Measurements from ENCODE around the gene CDK18.
A peak's percentile ranks its signal among the peaks of the same experiment; 100 is the strongest.

Gene CDK18

DNA sequence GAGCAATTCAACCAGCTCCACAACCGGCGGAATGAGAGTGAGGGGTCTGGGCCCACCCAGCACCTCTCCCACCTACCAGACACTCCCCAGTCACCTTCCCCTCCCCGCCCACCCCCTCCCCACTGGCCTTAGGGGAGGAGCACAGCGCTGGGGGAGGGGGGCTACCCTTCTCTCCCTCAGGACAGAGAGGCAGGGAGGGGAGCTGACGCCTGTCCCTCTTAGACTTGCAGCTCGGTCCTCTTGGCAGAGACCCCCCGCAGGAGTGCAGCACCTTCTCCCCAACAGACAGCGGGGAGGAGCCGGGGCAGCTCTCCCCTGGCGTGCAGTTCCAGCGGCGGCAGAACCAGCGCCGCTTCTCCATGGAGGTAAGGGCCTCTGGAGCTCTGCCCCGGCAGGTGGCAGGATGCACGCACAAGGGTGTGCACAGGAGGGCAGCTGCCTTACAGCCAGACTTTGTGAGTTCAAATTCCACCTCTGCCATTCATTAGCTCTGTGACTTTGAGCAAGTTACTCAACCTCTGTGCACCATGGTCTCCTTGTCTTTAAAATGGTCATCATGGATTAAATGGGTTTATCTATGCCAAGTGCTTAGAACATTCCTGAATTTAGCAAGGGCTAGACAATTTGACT lies 18.9 kb downstream of the CDK18 start:
- DNase-seq (ENCODE audit: low read depth, low spot score), result no peak

DNA sequence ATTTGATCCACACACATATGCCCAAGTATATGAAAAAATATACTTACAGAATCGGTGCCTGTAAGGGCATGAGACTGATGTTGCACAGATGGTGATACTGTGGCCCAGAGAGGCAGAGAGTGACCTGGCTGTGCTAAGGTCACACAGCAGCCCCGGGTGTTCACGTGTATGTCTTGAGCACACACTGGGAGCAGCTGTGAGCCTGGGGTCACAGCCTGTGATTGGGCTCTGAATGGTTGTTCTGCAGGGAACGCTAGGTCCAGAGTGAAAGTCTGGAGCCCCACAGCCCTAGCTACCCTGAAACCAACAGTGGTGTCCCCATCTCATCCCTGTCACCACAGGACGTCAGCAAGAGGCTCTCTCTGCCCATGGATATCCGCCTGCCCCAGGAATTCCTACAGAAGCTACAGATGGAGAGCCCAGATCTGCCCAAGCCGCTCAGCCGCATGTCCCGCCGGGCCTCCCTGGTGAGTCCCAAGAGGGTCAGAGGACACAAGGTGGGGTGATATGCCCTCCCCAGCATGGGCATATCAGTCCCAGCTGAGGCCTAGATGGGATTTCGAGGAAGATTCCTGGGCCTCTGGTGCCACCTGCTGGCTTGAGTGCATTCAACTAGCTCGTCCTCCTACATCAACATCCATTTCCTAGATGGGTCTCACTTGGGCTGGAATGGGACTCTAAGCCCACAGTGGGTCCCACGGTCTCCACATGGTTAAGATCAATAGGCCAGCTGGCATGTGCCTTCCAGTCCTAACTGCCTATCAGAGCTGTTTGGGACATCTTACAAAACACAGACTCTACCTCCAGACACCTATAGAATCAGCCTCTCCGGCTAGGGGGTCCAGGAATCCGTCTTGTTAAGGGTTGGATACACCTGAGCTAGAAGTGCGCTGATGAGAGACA lies 19.7 kb downstream of the CDK18 start:
- peak; percentile 85 for DNase-seq (ENCODE audit: low read depth, low spot score)

DNA sequence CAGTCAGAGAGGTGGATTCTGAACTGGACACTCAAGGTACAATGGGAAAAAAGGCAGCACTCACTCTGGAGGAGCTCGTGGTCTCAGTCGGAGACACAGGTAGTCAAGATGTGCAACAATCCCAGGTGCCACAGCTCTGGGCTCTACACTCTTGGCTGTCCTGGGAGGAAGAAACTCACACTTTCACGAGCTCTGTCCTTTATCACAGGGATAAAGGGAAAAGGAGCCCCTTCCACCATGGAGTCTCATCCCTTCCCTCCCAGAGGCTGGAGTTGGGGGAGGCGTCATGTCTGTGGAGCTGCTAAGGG lies 20.3 kb downstream of the CDK18 start:
- DNase-seq (ENCODE audit: low read depth, low spot score), result no peak

DNA sequence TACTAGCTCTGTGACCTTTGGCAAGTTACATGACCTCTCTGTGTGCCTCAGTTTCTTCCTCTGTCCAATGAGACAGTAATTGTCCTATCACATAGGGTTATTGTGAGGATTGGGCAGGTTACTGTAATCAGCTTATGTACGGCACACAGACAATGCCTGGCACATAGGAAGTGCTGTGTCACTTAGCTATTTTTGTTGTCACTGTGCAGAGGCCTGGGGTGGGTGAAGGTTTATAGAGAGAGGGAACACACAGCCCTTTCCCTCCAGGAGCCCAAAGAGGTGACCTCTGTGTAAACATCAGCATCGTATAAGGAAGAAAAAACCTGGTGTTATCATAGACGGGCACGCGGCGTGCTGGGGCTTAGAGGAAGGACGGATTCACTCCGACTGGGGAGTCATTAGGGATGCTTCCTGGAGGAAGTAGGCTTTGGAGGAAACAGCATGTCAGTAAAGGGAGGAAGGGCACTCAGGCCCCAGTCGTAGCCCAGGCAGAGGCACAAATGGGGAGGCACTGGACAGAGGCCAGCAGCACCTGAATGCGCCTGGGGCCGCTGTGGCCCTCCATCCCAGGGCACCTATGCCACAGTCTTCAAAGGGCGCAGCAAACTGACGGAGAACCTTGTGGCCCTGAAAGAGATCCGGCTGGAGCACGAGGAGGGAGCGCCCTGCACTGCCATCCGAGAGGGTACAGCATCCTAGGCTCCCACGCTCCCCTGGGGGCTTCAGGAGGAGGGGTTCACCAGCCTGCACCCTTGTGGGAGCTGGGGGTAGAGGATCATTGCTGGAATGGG lies 21.2 kb downstream of the CDK18 start:
- DNase-seq (ENCODE audit: low read depth, low spot score), result no peak

DNA sequence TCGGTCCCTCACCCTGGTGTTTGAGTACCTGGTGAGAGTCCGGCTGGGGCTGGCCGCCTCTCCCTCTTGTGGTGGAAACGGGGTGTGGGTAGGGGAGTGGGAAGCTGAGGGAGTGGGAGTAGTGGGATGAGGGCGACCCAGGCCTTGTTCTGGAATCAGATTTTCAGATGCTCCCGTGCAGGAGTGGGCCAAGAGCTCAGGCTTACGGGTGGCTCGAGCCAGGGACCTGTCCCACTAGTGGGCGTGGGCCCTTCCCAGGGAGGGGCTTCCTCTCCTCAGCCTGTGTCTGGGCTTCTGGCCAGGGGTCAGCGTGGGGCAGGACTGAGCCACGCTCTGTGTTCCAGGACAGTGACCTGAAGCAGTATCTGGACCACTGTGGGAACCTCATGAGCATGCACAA lies 22.0 kb downstream of the CDK18 start:
- DNase-seq (ENCODE audit: low read depth, low spot score), result no peak

DNA sequence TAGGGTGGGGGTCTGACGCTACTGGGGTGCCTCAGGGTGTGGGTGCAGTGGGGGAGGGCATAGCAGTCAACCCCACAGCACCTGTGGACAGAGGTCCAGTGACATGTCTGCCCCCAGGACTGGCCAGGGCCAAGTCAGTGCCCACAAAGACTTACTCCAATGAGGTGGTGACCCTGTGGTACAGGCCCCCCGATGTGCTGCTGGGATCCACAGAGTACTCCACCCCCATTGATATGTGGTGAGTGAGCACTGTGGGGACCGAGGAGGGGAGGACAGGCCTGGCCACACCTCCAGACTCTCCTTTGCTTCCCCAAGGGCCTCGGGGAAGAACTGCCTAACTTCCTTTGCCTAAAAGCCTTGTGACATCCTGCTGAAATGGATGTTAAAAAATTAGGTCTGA lies 23.5 kb downstream of the CDK18 start:
- no peak for DNase-seq (ENCODE audit: low read depth, low spot score)

DNA sequence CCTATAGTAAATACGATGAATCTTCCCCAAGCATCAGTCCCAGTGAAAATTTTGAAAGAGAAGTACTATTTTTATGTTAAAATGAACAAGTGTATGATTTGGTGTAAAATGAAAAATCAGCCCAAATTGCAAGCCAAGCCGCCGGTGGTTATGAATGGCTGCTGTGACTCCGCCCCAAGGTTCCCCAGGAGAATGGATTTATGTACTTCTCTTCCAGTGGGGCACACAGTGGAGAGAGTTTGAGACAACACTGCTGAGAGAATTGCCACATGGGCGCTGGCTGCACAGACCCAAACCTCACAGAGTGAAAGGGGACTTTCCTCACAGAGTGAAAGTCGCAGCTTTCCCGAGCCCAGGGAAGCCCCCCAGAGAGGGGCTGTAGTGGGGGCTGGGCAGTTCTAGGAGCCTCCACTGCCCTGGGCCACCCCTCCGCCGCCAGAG lies 24.0 kb downstream of the CDK18 start:
- DNase-seq (ENCODE audit: low read depth, low spot score), result no peak

DNA sequence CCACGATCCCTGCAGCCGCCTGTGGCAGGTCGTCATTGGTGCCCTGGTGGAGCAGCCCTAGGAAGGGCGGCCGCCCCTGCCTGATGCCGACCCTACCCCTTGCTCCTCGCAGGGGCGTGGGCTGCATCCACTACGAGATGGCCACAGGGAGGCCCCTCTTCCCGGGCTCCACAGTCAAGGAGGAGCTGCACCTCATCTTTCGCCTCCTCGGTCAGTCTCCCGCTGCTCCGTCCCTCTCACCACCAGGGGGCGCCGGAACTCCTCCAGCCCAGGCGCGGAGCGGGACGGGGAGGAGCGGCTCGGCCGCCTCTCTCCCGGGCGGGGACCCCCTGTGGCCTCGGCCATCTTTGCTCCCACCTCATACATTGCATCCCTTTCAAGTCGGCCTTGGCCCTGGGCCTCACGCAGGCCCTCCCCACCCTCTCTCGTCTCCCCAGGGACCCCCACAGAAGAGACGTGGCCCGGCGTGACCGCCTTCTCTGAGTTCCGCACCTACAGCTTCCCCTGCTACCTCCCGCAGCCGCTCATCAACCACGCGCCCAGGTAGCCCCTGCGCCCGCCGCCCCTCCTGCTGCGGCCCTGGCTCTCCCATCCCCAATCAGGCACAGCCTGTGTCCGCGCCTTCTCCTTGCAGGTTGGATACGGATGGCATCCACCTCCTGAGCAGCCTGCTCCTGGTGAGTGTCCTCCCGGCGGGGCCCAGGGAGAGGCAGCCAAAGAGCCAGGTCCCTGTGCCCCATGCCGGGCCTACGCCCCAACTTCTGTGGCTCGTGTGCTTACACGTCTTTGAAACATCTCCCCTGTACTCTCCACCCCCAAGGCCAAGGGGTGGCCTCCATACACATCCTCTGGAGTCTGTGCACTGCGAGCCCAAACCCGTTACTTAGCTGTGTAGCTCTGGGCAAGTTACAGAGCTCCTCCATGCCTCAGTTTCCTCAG lies 24.7 kb downstream of the CDK18 start:
- DNase-seq (ENCODE audit: low read depth, low spot score), result peak; percentile 88

DNA sequence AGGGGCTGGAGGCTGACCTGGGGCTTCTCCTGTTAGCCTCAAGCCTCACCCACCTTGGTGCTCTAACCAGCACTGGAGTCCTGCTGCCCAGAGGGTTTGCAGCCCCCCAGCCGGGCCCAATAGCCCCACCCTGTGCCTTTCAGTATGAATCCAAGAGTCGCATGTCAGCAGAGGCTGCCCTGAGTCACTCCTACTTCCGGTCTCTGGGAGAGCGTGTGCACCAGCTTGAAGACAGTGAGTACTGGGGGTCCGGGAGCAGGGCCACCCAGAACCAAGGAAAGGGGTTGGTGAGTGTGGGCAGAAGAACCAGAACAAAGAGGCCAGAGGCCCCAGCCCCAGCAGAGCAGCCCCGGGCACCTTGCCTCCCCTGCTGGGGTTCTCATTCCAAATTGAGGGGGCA lies 25.6 kb downstream of the CDK18 start:
- no peak for DNase-seq (ENCODE audit: low read depth, low spot score)

DNA sequence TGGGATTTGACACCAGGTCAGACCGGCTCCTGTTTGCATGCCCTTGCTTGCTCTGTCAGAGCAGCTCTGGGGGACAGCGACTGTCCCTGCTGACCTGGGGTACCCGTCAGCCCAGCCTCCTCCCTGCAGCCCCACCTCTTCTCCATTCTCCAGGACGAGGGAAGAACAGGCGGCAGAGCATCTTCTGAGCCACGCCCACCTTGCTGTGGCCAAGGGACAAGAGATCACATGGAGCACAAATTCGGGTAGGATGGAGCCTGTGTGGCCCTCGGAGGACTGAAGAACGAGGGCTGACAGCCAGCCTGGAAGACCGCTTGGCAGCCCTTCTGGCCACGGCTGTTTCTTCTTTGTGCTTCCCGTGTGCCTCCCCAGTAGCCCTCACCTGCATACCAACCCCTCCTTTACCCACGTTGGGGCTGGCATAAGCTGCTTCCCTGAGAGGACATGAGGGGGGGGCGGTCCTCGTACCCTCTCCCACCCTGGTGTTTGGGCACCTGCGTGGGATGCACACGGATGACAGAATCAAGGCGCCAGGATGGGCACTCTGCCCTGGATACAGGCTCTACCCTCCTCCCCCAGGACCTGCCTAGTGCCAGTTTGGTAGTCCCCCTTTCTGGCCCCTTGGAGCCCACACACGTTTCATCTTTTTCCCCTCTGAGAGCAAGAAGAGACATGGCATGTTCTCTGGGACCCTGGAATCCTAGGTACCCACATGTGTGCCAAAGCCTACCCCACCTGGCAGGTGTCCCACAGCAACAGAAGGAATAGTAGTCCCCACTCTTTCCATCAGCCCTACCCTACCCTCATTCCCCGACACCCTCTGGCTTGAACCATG lies 26.9 kb downstream of the CDK18 start:
- no peak for DNase-seq (ENCODE audit: low read depth, low spot score)

DNA sequence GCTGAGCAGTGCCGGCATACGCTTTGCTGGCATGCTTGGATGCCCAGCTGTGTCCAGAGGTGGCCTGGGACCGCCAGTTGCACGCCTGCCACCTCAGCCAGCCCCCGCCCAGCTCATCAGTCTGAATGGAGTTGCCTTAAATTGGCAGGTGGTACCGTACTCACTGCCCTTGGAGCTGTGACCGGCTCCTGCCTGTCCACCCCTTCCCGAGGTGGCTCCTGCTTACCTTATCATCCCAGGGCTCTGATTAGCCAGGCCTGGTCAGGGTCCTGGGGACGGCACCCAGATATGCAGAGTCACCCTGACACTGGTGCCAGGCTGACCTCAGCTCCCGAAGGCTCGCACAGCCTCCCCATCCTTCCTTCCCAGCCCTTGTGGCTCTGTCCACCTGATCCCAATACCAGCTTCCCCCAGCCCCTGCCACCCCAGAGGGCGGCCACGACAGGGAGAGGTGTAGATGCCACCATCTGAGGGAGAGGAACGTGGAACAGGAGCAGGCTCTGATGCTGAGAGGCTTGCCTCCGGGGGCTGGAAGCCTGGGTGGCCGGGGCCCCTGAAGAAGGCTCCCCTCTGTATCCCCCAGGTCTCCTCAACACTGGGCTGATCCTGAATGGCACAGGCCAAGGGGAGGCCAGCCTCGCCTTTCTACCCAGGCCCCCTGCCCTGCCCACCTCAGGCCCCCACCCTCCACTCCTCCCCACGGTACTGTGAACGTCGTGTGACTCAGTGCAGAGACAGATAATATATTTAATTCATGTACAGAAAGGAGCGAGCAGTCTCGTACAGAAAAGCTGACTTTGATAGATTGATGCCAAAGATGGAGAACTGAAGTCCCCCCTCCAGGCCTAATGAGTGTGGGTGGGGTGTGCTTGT lies 27.8 kb downstream of the CDK18 start:
- no peak for DNase-seq (ENCODE audit: low read depth, low spot score)

DNA sequence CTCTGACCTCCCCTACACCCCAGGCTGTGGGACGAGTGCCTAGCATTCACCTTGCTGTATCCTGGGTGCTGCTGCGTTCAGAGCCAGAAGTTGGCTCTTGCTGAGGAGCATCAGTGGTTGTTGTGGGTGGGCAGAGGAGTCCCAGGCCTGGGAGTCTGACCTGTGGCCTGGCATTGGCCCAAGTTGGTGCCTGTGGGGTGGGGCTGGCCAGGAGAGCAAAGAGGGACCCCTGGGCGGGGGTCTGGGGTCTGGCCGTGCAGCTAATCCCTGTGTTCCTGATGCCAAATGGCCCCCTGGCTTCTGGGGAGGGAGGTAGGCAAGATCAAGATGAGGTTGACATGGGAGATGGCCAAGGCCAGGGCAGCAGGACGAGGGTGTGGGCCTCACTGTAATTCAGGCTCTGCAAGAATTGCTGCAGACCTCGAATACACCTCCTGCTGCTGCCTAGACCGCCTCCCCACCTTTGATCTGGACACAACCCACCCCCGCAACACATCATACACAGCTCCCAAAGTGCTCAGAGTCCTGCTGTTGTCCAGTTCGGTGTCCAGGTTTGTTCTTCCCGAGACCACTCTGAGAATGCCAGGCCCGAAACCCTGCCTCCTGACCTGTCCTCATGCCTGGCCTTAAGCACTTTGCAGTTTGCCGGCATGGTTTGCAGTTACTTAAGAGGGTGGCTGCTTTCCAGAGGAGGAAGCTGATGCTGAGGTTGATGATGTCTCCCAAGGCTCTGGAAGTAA lies 28.7 kb downstream of the CDK18 start:
- DNase-seq (ENCODE audit: low read depth, low spot score), result no peak

DNA sequence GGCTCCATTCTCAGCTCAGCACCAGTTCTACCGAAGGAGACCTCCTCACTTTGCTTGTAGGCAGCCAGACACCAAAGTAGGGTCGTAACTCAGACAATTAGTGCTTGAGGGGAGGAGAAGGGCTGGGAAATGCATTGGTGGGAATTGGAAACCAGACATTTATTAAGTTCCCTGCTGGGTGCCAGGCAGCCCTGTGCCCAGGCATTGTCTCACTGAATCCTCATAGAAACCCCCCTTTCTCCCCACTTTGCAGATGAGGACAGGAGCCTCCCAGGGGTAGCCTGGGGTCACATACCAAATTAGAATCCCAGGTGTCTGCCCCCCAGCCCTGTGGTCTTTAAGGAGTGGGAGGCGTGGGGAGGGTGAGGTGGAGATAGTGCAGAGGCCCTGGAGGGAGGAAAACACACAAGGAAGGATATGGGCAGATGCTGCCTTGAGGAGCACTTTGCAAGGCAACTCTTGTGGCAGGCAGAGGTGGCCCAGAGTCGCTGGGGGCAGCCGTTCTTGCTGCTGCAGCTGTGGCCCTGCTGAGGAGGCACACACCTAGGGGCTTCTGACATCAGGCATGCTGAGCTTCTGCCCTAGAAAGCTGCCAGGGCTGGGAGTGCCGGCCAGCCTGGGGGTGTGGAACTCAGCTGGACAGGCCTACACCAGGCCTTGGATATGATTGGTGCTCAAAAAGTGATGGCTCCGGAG lies 29.4 kb downstream of the CDK18 start:
- no peak for DNase-seq (ENCODE audit: low read depth, low spot score)

DNA sequence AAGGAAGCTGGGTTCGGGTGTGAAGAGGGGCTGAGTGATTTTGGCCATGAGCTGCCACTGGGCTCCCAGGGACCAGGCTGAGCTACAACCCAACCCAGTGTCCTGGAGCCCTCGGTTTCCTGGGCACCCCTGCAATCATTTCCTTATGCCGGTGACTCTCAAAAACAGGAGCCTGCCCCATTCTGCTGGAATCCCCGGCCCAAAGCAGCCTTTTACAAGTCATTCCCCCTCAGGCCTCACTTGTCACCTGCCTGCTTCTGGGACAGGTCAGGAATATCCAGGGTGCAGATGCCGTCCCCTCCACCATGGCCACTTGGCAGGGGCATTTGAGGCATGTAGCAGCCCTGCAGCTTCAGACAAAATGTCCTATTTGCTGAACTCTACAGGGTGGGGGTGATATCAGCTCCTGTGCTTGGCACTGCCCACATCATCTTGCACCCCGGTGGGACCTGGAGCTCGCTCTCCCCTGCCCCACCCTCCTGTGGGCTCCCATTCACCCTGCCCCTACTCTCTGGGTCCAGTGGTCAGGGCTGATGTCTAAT lies 30.0 kb downstream of the CDK18 start:
- DNase-seq (ENCODE audit: low read depth, low spot score), result no peak

DNA sequence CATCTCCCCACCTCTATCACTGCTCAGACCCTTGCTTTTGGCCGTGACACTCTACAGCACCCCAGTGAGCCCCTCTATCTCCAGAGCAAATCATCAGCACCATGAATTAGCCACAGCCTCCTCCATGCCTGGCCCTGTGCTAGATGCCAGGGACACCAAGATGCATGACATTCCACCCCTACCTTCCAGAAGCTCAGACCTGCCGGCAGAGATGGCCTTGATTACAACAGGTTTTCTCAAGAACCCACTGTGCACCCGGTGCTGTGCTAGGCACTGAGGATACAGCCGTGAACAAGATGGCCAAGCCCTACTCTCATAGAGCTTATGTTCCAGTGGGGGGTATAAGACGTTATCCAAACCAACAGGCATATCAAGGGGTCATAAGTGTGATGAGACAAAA lies 30.6 kb downstream of the CDK18 start:
- DNase-seq (ENCODE audit: low read depth, low spot score), result no peak

DNA sequence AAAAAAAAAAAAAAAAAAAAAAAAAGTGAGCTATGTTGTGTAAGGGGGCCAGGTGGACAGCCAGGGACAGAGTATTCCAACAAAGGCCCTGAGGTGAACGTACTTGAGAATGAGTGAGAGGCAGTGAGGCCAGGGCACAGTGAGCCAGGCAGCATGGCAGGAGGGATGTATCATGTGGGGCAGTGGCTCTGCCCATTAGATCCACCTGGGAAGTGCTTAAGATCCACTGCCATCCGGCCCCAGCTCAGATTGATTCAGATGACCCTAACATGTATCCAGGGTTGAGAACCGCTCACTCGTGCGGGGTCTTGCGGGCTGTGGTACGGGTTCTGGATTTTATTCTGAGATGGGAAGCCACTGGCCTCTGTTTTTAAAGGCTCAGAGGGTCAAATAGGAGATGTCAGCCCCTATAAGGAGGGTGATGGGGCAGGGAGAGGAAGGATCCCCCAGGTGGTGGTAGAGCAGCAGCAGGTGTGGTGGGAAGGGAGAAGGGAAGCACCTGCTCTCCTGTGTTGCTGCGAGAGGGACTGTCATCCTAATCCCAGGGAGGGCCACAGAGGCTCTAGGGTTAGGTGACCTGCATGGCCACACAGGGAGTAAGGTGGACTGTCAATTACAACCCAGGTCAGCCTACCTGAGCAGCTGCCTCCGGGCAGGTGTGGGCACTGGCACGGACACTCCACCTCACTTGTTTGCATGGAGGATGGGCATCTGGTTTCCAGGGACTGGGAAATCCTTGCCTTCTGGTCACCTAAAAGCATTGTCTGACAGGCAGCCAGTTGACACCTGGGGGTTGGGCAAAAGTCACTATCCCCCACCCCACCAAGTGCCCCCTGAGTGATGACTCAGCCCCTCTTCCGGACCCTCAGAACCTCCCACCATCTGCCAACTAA lies 31.6 kb downstream of the CDK18 start:
- no peak for DNase-seq (ENCODE audit: low read depth, low spot score)

Measured in astrocyte of the hippocampus (primary cell).